GM19240 (cell line): ENCODE measurements around the gene ITIH1.

Experiments
- DNase-seq: peaks from one replicate; pipeline ENCODE4 v3.0.0; 2011; ENCODE audit warnings: low spot score; ENCODE audit not compliant: insufficient read length

The ITIH1 gene

DNA sequence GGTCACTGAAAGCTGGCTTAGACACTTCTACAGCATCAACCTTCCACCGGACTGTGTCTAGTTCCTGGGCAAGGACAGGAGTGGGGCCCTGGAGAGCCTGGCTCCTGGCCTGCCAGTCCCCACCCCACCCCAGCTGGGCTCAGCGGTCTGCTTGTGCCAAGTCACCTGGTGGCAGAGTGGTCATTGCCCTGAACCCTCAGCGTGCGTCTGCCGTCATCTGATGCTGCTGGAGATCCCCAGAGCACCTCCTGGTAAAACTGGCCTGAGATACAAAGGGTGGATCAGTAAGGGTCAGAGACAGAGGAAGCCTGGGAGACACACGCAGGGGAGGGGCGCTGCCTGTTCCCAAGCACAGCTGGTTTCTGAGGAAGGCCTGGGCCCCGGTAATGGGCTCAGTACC is 36.4 kb downstream of the ITIH1 start:
- DNase-seq = no peak

DNA sequence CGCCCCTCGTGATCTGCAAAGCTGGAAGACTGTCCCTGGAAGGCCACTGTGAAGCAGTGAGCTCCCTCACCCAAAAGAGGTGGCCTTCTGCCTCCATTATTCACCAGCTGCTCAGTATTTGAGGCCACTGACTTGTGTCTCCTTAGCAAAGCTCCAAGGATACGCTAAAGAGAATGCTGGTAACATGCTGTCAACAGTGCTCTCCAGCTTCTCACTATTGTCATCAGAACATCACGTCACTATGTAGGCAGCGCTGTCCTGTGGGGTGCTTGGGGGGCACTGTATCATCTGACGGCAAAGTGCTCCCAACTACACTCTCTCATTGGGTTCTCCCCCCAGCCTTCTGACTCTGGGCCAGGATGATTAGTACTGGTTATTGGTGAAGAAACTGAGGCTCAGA is 38.8 kb downstream of the ITIH1 start:
- no peak for DNase-seq

DNA sequence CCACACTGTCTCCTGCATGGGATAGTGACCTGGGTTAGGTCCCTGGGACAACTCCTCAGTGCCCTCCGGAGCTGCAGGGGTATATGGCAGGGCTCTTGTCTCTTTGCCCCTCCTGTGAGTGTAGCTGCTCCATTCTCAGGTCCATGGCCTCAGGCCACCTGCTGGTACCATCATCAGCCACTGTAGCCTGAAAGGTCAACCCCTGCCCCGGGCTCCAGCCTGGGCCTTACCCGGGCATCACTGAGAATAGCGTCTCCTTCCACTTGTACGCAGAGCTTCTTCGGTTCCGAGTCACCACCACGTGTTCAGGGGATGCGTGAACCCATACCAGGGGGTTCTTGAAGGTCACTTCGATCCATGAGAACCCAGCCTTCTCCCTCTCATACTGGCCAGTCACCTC is 39.3 kb downstream of the ITIH1 start:
- no peak for DNase-seq

DNA sequence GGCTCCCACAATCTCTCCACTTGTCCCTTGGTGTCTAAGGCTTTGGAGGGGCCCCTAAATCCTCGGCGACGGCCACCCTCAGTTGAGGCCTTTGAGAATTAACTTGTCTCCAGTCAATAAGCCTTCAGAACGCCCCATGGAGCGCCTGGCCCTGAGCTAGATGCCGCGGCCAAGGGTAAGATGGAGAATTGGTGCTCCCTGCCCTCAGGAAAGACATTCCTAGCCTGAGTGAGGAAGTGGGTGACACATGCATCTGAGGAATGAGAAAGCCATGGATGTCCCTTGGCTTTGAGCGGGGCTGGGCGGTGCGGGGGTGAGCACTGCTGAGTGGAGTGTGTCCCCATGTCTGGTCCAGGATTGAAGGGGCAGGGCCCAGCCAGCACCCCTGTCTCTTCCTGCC is 39.8 kb downstream of the ITIH1 start:
- no peak for DNase-seq

DNA sequence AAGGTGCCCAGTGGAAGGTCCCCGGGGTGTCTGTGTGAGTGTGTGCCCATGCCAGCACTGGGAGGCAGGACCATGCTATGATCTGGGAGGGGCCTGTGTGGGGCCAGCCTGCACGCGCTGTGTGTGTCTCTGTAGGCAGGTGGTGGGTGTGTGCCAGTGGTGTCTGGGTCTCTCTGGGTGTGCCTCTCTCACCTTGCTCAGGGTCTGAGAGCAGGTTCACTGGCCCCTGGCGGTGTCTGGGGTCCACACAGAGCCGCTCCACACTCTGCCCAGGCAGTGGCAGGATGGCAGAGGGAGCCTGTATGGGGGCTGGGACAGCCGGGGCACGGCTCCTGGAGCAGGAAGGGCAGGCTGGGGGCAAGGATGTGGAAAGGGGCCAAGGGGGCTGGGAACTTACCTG is 40.5 kb downstream of the ITIH1 start:
- DNase-seq = no peak

DNA sequence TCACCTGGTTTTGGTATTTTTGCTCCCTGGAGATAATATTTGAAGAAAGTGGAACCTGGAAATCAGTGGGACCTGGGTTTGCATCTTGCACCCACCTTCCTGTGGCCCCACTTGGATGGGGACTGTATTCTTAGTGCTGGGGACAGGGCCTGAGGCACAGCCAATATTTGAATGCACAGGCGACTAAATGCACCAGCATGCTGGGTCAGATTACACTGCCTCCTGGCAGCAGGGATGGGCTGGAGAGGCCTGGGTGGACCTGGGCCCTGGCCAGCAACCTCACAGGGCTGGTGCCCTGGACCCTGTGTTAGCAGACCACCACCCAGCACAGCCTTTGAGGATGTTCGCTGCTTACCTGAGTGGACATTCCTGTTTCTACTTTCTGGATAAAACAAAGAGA is 42.5 kb downstream of the ITIH1 start:
- DNase-seq = no peak

DNA sequence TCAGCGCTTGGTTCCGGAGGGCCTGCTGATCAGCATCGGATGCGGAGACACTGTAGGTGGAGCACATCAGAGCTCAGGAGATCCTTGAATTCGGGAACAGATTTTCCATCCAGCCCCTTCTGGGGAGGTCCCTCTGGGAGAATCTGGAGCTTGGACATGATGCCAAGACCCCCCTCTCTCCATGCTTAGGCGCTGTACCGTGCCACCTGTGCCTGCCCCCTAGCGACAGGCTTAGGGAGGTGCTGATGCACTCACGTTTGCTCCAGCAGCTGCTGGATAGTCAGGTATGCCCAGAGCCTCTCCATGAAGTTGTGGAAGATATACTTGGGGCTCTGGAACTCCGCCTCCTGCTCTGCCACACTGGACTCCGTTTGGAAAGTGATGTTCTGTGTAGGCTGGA is 43.3 kb downstream of the ITIH1 start:
- peak; percentile 36 for DNase-seq

DNA sequence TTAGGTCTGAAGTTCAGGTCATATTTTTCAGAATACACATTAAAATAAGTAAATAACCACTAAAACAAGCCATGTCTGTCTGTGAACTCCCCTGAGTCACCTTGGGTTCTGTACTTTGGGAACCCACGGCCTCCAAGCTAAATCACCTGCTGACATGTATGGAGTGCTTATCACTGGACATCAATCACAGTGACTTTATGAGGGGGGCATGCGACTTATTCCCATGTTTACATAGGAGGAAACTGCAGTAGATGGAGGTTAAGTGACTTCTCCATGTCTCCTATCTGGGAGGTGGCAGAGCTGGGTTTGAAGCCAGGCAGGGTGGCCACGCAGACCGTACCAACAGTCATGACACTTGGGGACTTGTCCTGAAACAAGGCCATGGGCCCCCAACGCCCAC is 45.0 kb downstream of the ITIH1 start:
- no peak for DNase-seq

DNA sequence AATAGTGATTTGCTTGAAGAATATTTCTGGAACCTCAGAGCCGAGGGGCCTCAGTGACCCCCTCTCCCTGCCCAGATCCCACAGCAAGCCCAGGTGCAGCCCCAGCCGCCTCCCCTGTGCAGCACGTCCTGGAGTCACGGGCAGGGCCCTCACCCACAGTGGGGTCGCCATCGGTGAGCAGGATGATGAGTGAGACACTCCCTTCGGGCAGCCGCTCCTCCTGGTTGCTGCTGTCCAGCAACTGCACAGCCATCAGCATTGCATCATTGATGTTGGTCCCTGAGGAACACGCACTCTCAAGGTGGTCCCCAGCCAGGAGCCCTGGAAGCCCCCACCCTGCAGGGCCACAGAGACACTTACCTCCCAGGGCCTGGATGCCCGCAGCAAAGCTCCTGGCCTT is 46.6 kb downstream of the ITIH1 start:
- no peak for DNase-seq

DNA sequence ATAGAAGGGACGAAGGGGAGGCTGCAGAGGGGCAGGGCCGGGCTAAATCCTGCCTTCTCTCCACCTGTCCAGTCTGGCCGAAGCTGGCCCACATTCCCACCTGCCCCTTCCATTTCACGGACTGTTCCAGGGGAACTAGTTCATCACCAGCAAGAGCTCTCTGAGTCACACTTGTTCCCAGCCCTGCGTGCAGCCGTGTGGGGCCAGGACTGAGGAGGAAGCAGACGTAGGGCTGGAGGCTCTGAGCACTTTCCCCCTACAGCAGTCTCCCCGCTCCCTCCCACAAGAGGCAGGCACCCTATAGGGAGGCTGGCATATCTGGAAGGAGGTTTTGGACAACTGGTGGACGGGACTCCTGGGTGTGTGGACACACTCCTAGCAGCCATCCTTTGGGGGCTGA is 50.0 kb downstream of the ITIH1 start:
- DNase-seq = no peak

DNA sequence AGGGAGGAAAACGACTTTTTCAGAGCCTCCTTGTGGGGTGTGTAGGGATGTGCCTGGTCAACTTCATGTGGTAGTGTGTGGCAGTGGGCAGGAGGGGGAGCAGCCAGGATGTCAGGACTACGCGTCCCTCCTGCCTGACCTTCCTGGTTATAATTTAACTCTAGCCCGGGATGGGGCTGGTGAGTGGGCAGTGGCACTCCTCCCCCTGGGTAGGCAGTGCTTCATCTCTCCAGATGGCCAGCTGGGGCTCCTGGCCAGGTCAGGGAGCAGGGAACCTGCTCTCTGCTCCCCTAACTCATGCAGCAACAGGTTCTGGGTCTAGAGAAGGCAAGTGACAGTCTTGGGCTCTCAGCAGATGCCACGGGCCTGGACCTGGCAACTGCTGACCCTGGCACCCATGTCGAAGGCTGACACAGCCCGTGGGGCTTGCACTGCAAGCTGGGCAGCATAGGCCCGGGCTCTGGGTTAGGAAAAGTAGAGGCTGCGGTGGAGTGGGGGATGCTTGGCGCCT is 50.5 kb downstream of the ITIH1 start:
- no peak for DNase-seq

DNA sequence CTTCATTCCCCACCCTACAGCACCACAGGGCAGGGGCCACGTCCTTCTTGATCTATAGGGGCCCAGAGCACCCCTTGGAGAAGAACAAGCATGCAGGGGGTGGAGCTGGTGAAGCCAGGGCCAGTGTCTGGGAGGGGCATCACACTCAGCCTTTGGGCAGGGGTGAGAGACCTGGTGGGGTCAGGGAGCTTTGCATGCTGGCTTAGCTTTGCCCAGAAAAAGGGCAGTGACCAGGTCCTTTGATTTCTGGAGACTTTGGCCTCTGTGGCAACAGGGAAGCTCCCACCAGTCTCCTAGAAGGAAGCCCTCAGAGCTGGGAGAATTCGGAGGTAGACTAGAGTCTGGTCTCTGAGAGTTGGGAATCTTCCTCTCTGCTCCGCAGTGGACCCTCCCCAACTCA is 52.1 kb downstream of the ITIH1 start:
- no peak for DNase-seq

DNA sequence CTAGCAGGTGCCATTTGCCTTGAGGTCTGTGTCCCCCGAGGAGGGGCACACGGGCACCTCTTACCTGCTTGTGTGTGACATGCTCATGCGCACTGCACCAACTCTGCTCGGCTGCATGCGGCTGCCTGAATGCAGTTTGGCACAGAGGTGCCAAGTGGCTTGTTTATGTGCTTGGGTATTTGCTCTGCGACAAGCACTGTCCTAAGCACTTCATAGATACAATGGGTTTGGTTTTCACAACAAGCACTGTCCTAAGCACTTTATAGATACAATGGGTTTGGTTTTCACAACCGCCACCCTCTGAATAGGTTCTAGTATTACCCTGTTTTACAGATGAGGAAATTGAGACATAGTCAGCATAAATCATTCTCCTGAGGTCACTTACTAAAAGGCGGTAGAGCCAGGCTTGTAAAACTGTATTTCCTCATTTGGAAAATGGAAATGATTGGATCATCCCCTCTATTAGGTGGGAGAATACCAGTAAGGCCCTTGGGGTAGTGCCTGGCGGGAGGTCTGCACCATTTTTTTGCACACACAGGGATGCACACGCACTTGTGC is 52.6 kb downstream of the ITIH1 start:
- no peak for DNase-seq

DNA sequence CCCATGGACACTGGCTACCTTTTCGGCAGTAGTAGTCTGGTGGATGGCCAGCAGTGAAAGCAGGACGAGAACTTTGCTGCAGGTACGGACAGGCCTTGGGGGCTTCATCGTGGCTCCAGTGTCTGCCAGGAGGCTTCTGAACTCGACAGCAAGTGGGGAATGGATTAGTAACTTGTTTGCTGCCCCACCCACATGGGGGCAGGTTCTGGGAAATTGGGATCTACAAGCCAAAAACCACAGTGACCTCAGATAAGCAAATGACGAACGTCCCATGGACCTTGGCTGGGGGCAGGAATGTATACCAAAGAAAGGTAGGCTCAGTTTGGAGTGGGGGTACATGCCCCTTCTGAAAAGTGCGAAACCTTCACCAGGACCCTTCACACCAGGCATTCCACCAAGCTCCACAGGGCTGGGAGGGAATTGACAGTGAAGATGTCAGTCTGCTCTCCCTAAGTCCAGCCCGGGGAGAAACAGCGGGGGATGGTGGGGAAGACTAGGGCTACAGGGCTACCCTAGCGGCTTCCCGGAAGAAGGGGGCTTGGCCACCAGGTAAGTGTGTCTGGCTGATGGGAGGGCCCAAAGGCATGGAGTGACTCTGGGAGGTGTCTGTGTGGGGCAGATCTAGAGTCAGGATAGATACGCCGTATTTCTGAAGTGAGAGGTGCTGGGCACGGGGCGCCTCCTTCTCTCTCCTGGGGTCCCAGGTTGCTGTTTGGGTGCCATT is 53.3 kb downstream of the ITIH1 start, which contains the start of gene ITIH4:
Gene ITIH4 (minus strand): TSS at position 138 of the 724 bp plus-strand sequence. CDS start 30 bp downstream, at position 108.
- DNase-seq = no peak

DNA sequence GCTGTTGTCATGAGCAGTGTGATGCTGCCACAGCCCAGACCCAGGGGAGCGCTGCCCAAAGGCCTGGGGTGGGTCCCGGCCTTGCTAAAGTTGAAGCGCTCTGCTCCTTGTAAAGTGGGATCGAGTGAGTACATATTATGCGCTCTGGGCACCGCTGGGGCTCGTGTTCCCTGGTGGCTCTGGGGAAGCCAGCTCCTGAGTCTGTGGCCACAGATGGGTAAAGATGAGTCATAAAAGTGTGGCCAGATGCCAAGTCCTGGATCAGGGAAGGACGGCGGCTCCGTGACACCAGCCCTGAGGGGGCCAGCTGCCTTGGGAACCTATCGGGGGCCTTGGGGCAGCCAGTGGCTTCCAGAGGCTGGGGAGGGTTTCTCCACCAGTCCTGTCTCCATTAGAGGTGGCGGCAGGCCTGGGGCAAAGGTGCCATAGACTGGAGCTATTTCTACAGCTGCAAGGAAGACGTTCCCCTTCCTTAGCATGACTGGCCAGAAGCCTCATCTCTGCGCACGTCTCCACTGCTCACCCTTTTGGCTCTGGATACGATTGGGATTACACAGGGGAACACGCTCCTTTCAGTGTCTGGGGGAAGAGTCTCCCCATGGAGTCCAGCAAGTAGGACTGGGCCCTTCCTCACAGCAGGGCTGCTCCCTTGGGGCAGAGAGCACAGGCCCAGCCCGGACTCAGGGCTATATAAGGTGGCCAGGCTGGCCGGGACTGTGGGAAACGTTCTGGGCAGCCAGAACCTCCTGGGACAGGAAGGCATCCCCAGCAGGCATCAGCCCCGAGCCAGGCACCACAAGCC is 54.3 kb downstream of the ITIH1 start:
- no peak for DNase-seq

DNA sequence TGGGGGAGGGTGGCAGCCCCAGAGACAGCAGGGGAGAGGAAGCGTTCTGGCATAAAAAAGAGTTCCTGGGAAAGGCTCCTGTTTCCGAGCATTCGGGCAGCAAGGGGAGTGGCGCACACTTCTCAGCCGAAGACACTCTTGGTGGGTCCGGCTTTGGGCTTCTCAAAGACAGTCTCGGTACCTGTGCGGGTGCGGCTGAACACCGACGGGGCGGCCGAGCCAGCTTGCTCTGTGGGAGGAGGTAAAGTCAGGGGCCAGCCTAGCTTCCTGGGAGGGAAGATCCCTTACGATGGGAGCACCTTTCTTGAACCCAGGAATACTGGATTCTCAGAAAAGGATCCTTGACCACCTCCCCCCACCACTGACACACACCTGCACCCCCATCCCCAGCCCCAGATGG is 55.8 kb downstream of the ITIH1 start:
- no peak for DNase-seq

DNA sequence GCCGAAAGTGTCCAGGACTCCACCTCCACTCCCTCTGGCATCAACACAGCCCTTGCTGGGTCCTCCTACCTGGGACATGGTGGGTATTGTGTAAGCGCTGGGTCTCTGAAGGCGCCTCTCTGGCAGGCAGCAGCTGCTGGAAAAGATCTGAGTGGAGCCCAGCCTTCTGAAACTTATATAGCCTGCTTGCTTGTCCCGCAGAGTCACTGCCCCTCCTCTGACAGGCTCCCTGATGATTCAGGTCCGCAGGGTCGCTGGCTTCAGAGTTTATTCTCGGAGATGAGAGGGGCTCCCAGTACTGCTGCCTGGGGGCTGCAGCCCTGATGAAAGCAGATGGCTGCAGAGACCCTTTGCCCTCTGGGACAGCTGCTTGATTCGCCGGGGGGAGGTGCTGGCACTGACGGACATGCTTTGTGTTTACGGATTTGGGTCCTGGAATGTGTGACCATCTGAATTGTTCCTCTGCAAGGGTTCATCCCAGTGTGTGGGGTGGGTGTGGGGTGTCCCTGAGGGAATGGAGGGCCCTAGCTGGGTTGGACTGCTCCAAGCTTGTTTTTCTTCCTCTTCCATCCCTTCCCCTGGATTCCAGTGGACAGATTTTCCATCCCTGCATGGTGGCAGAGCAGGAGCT is 57.6 kb downstream of the ITIH1 start, which contains the start of gene MUSTN1:
Gene MUSTN1 (minus strand): TSS at position 149 of the 631 bp plus-strand sequence. CDS start 71 bp downstream, at position 78.
- DNase-seq = no peak

DNA sequence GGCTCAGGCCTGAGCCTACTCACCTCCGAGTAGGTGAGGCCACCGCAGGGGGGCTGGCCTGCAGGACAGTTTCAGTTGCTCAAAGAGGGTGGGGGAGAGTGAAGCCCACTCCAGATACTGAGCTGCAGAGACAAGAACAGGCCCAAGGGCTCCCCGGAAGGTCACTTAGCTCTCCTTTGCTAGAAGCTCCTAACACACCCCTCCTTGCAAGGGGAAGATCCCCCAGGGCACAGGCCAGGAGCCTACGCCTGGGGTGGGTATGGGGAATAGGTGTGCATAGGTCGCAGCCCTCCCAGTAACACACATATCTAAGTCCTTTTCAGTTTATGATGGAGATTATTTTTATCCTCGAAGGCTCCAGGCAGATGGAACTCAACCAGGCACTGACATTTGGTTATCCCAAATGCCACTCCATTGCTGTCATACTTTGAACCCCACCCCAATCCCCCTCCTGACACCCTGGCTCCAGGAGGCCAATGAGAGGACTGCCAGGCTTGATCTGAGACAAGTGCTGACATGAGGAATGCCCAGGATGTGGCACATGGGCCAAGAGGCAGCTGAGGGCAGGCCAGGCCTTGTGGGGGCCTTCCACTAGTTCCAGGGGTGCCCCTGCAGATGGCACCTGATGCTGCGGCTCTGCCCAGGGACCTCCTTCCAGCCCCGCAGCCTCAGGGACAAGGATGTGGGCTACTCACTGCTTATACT is 58.5 kb downstream of the ITIH1 start:
- no peak for DNase-seq

DNA sequence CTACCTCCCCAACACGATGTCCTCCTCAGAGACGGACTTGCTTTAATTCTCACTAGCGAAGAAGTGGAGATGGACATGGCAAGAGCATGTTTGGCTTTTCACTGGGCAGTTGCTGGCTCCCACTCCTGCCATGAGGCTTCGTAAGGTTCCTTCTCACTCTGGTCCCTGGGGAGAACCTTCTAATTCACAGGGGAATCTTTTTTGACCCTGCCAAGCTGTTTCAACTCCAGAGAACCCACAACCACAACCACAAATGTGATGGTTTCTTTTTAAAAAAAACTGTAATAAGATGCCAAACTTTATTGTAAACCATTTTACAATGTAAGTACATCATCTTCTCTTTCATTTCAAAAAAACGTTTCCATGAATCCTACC is 59.1 kb downstream of the ITIH1 start:
- DNase-seq = no peak

DNA sequence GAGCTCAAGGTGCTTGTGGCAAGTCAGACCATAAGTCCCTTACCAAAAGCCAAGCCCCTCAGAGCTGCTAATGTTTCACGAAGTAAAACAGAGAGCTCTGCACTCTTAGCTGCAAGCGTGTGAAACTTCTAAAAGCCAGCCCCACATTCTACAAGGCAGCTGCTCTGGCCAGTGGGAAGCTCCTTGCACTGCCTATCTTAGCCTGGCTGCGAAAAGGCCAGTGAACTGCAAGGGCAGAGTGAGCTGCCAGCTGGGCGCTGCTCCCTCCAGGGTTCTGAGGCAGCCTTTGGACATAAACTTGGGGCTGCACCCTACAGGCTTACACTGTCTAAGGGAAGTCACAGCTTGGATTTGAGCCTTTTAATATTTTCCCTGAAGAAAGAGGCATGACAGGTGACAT is 59.6 kb downstream of the ITIH1 start:
- no peak for DNase-seq

DNA sequence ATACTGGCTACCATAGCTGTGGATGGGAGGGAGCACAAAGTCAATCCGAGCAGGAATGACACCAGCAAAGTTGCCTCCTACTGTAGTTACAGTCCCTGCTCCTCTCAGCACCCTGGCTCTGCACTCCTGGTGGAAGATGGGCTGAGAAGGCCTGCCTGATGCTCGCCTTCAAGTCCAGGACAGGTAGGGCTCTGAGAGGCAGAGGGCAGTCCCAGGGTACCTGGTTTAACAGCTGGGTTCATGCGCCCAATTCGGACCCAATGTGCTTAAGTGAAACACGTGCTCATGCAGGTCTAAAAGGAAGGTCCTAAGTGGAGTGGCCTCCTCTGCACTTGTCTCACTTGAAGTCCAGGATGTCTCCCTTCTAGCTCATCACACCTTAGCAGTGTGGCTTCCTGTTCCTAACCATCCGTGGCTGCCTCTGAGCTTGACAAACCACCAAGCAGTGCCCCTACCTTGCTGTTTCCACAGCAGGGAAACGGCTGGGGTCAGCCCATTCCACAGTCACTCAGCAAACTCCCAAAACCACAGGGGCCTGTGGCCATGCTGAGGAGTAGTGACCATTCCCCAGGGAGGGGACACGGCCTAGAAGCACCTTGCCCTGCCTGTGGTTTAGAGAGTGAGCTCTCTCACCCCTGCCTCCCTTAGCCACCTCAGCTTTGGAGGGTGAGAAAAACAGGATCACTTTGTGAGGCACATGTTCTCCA is 61.3 kb downstream of the ITIH1 start:
- DNase-seq = no peak
